Measurements from ENCODE around the gene STAG3.

- no peak for TF ChIP-seq POLR2A (IDR thresholded peaks at IDR 0.05; ENCODE audit: low read length)
- no peak for TF ChIP-seq GATA1 (IDR thresholded peaks at IDR 0.05; ENCODE audit: low read depth, low read length)
Measured at GRCh38 chr7:100137851-100138760, 39.6 kb upstream of the STAG3 start.
